Posterior vena cava (tissue), 2 donors: ENCODE measurements around the gene LSP1. TPM values are rescaled to one million over a fixed set of nuclear protein-coding genes. Genes with fewer than 3 reads are reported as not detected.
"Not testable (repeated sequence)": the region's sequence is repeated elsewhere in the genome, so short reads cannot be mapped to it uniquely, and the experiment has no call there.

ENCODE experiments used
- DNase-seq: peaks from one replicate; pipeline ENCODE4 v3.0.0-alpha.2; 2020; ENCODE audit warnings: low spot score
- intact Hi-C, 2 donors: fragments of 100-400 bp; cut with DNase I; formaldehyde crosslinking; loops; one replicate each; pipeline versions ENCODE4 v1.14.1 to v1.14.2; 2022 to 2023
- microRNA-seq, 2 donors: library from miRNA; unstranded; fragments of <30 nt; microRNA quantifications; one replicate each; pipeline ENCODE4 v1.2.0, GENCODE V29; 2020 to 2021; ENCODE audit warnings: borderline microRNAs expressed in 2 of 2
- total RNA-seq, 2 donors: library from RNA; stranded (reverse); fragmentation: NEBNext Ultra II Directional; extraction: Animal tissue kit (Norgen Biotek cat#: 25700); gene quantifications; one replicate each; pipeline ENCODE4 v1.2.1, GENCODE V29; 2021
- donor health status: DM: yes; HTN: yes; CAD: no.
- donor health status: DM: yes; HTN: yes; CAD: no.

The LSP1 gene
- total RNA-seq, 2 donors from 2014 or later: 39.1 to 122 TPM

GRCh38 chr11:1939788-1940187, 86.9 kb downstream of the LSP1 start:
- not testable (repeated sequence) for DNase-seq
- intact Hi-C loops: loop anchor here in 1 of 2 donors (10.0 kb wide), 1 partner anchor 45 kb away; the partner anchor contains the start of gene PRR33

Small RNA genes within 50 kb of the gene (microRNA-seq; reads per million reads assigned to microRNA genes)
- gene MIR4298 (0 reads per million in 2 donors), gene MIR7847 (0 reads per million in 2 donors)

Other genes with a start within 250 kb of the LSP1 start
- gene KRTAP5-3, start 244.6 kb upstream of the LSP1 start, total RNA-seq: not detected
- gene KRTAP5-4, start 230.9 kb upstream of the LSP1 start, total RNA-seq: not detected
- gene KRTAP5-5, start 223.3 kb upstream of the LSP1 start, total RNA-seq: not detected
- not detected for gene KRTAP5-6, start 155.9 kb upstream of the LSP1 start, total RNA-seq
- 1 to 10 TPM; 1.4 to 2.4 TPM for gene IFITM10, start 102.5 kb upstream of the LSP1 start, total RNA-seq
- 100 to 1,000 TPM; 351 to 519 TPM for gene CTSD, start 89.2 kb upstream of the LSP1 start, total RNA-seq
- gene SYT8, start 18.1 kb upstream of the LSP1 start, total RNA-seq: not detected
- gene TNNI2, start 14.1 kb upstream of the LSP1 start, total RNA-seq: 1 to 10 TPM; 1.0 to 1.3 TPM
- under 1 TPM in 1 of 2 donors, not detected in 1; 0.14 TPM for gene PRR33, start 38.8 kb downstream of the LSP1 start, total RNA-seq
- gene TNNT3, start 66.6 kb downstream of the LSP1 start, total RNA-seq: 10 to 100 TPM; 17.9 to 45.3 TPM
- gene MRPL23, start 94.2 kb downstream of the LSP1 start, total RNA-seq: 10 to 100 TPM; 22.7 to 23.8 TPM
- 1,000 to 10,000 TPM in 1 of 2 donors, 100 to 1,000 TPM in 1; 430 to 1,696 TPM for gene H19, start 144.8 kb downstream of the LSP1 start, total RNA-seq